Central memory CD8-positive, alpha-beta T cell (primary cell): ENCODE measurements around the gene SPG21.

Experiments used
- ATAC-seq: fragments of 150-1000 bp; cut with Tn5 transposase; replicated peaks from 2 replicates; pipeline ENCODE4 v1.10.0; 2022; ENCODE audit warnings: mild to moderate bottlenecking, moderate FRiP score, moderate number of reproducible peaks; ENCODE audit not compliant: poor library complexity, severe bottlenecking; ENCODE audit errors: extremely low read depth
- DNase-seq, 2 donors: peaks; one replicate each; pipeline ENCODE4 v3.0.0; 2021; ENCODE audit warnings: low spot score in 2 of 2
- H3K27ac Mint-ChIP-seq: one replicate; pipeline ENCODE4 v1.8.0; 2022; ENCODE audit warnings: low read depth, mild to moderate bottlenecking, moderate library complexity, mixed read lengths
- H3K27me3 Mint-ChIP-seq: one replicate; pipeline ENCODE4 v1.8.0; 2022; ENCODE audit warnings: mixed read lengths
- H3K36me3 Mint-ChIP-seq: one replicate; pipeline ENCODE4 v1.8.0; 2022; ENCODE audit warnings: mild to moderate bottlenecking, moderate library complexity, mixed read lengths; ENCODE audit not compliant: insufficient read depth
- H3K4me1 Mint-ChIP-seq: one replicate; pipeline ENCODE4 v1.8.0; 2022; ENCODE audit warnings: mixed read lengths
- H3K4me3 Mint-ChIP-seq: one replicate; pipeline ENCODE4 v1.8.0; 2022; ENCODE audit warnings: mild to moderate bottlenecking, moderate library complexity, mixed read lengths
- H3K9me3 Mint-ChIP-seq: one replicate; pipeline ENCODE4 v1.8.0; 2022; ENCODE audit warnings: mixed read lengths

The SPG21 gene

DNA sequence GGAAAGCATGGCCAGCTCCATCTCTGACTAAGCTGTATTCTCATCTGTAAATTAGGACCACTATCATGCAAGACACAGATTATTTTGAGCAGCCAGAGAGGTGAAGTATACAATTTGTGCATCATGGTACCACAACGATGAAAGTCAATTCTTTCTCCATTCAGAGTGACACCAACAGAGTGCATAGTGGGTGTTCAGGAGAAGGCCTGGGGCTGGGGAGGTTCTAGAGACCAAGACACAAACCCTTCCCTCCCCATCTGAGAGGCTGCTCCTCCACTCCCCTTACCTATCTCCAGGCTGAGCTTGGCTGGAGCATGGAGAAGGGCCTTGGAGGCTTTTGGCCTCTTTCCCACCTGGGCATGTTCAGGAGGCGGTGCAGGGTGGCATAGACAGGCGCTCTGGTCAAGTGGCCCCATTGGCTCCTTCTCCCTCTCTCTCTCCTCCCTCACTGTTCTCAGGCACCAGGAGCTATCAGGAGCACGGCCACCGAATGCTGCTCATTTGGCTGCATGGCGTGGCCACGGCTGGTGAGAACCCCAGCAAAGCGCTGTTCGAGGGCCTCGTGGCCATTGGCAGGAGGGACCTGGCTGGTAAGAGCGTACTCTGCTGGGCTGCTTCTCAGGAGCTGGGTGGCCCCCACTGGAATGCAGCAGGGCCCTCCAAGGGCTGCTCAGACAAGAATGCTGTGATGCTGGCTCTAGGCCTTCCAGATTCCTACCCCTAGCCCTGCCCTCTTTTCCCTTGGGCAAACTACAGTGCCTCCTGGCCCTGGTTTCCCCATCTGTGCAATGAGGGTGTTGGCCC, 40.1 kb downstream of the SPG21 start:
- DNase-seq (no peak), ATAC-seq (no peak)
- H3K9me3 Mint-ChIP-seq, result no peaks in the 10 kb centered on the region
- H3K27ac Mint-ChIP-seq, result no peak overlapping the region
- H3K4me1 Mint-ChIP-seq, result peaks cover 34% of the 10 kb centered on the region
- no peaks in the 10 kb centered on the region for H3K27me3 Mint-ChIP-seq
- H3K36me3 Mint-ChIP-seq, result peaks cover 1% of the 10 kb centered on the region
- no peak overlapping the region for H3K4me3 Mint-ChIP-seq

DNA sequence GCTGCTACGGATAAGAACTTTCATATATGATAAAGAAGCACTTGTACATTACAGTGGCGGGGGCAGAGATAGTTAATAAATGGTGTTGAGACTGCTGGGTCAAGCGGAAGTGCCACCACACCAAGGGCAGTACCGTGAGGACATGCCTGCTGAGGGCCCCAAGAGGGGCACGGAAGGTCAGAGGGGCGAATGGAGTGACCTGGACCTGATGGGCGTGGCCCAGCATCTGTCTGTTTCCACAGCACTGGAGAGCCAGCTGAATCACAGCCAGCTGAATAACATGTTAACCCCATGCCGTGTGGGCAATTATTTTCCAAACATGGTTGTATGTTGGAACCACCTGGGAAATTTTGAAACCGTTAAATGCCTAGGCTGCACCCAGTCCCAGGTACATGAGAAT, 40.8 kb downstream of the SPG21 start:
- no peak overlapping the region for H3K4me3 Mint-ChIP-seq
- no peaks in the 10 kb centered on the region for H3K27me3 Mint-ChIP-seq
- H3K4me1 Mint-ChIP-seq, result peaks cover 27% of the 10 kb centered on the region
- H3K9me3 Mint-ChIP-seq, result no peaks in the 10 kb centered on the region
- no peak for DNase-seq
- no peak overlapping the region for H3K27ac Mint-ChIP-seq
- no peak for ATAC-seq
- H3K36me3 Mint-ChIP-seq, result peaks cover 1% of the 10 kb centered on the region

DNA sequence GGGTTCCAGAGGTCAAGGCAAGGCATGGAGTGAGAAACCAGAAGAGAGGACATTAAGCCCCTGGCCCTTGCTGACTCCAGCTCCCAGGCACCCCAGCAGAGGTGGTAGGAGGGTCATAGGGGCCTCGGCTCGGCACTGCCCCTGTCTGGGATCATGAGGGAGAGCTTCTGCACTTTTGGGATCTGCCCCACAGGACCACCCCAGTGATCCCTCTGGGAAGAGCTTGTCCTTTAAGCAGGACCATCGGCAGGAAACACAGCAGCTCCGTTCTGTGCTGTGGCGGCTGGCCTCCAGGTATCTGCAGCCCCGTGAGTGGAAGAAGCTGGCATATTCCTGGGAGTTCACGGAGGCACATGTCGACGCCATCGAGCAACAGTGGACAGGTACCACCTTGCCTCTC, 42.5 kb downstream of the SPG21 start:
- ATAC-seq (no peak), DNase-seq (no peak)
- Mint-ChIP-seq H3K9me3 (no peaks in the 10 kb centered on the region), H3K4me1 (peaks cover 12% of the 10 kb centered on the region), H3K27ac (peak overlapping the region; percentile 10), H3K36me3 (peaks cover 1% of the 10 kb centered on the region), H3K27me3 (no peaks in the 10 kb centered on the region), H3K4me3 (no peak overlapping the region)

DNA sequence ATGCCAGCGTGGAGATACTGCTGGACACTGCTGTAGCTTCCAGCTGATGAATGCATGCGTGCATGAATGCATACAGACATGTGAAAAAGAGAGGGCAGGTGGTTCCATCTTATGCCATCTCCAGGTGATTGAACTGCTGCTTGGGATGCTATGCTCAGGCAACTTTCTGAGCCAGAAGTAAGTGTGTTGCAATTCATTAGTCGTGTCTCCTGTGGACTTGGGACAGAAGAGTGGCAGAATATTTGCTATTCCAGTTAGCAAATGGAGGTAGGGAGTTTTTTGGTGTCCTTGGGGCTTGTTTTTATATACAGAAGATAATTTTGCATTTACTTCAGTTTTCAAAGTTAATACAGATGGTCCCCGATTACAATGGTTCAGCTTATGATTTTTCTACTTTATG, 44.8 kb downstream of the SPG21 start:
- no peak overlapping the region for H3K4me3 Mint-ChIP-seq
- no peaks in the 10 kb centered on the region for H3K4me1 Mint-ChIP-seq
- H3K27me3 Mint-ChIP-seq, result no peaks in the 10 kb centered on the region
- DNase-seq (no peak), ATAC-seq (no peak)
- no peaks in the 10 kb centered on the region for H3K36me3 Mint-ChIP-seq
- no peak overlapping the region for H3K27ac Mint-ChIP-seq
- H3K9me3 Mint-ChIP-seq, result no peaks in the 10 kb centered on the region

DNA sequence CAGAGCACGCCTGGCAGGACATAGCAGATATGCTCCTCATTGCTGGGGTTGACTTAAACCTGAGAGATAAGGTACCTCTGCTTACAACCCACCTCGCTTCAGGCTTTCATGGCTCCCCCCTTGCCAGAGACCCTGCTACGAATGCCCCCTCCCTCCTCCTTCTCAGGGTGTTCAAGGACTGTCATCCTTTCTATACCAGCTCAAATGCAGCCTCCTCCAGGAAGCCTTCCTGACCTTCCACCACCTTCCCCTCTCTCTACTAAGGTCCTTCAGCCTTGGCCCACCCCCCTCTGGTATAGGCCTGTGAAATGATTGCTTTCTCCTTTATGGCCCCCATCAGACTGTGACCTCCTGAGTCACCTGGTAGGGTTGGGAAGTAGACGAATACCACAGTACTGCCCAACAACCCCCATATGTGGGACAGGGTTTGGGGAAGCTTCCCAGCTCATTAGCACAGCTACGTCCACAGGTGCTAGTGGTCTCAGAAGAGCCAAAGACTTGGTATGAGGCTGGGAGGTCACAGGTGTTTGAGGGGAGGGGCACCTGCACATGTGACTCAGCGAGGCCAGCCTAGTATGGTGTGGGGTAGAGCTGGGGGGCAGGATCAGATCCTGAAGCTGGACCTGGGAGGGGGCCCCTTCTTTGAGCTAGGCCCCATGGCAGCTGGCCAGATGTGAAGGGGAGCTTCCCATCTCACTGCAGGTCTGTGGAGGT, 46.0 kb downstream of the SPG21 start:
- DNase-seq, result no peak
- peak overlapping the region; percentile 33 for H3K27ac Mint-ChIP-seq
- no peaks in the 10 kb centered on the region for H3K9me3 Mint-ChIP-seq

DNA sequence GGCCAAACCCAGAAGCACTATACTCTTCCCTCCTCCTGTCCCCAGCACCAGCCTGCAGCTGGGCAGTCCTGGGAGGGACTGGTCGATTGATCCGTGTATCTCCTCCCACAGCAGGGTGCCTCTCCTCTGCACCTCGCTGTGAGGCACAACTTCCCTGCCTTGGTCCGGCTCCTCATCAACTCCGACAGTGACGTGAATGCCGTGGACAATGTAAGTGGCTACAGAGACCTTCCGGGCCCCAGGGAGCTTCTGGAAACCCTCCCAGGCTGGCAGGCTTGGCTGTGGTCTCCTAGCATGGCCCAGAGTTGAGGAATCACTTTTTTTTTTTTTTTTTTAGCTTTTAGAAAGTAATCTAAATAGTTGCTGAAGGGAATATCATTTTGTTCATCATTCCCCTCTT, 47.4 kb downstream of the SPG21 start:
- DNase-seq, result no peak
- Mint-ChIP-seq H3K9me3 (no peaks in the 10 kb centered on the region), H3K27me3 (no peaks in the 10 kb centered on the region), H3K4me1 (no peaks in the 10 kb centered on the region), H3K36me3 (no peaks in the 10 kb centered on the region), H3K27ac (no peak overlapping the region), H3K4me3 (no peak overlapping the region)
- no peak for ATAC-seq

More for the DNA sequence above, 46.0 kb downstream of the SPG21 start:
- no peak overlapping the region for H3K4me3 Mint-ChIP-seq
- no peak for ATAC-seq
- H3K36me3 Mint-ChIP-seq, result no peaks in the 10 kb centered on the region
- no peaks in the 10 kb centered on the region for H3K27me3 Mint-ChIP-seq
- H3K4me1 Mint-ChIP-seq, result no peaks in the 10 kb centered on the region

DNA sequence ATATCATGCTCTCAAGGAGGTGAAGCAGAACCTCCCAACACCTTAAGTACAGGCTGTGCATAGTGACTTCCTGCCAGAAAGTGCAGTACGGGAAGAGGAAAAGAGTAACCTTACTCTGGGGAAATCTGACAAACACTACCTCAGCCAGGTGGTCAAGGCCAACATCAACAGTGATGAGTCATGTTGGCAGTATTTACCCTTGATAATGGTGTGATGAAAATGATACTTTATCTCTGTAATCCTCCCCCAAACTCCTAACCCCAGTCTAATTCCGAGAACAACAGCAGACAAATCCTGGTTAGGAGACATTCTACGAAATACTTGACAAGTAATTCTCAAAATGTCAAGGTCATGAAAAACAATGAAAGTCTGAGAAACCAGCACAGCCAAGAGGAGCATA, 51.5 kb downstream of the SPG21 start:
- Mint-ChIP-seq H3K36me3 (no peaks in the 10 kb centered on the region), H3K4me3 (no peak overlapping the region), H3K4me1 (no peaks in the 10 kb centered on the region), H3K27me3 (no peaks in the 10 kb centered on the region), H3K27ac (no peak overlapping the region), H3K9me3 (no peaks in the 10 kb centered on the region)
- no peak for ATAC-seq
- DNase-seq, result no peak

DNA sequence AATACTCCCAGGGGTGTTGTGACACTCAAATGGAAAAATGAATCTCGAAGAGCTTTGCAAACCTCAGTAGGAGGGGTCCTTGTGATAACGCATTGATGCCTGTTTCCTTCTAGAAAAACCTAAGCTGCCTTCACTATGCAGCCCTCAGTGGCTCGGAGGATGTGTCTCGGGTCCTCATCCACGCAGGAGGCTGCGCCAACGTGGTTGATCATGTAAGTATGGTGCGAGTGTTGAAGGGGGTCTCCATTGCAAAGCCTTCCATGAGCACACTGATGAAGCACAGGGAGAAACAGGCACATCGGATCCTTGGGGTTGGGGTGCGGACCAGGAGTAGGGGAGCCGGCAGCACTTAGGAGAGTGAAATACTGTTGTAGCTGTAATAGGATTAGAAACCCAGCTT, 55.7 kb downstream of the SPG21 start:
- Mint-ChIP-seq H3K36me3 (peaks cover 5% of the 10 kb centered on the region), H3K4me3 (no peak overlapping the region), H3K9me3 (no peaks in the 10 kb centered on the region), H3K4me1 (no peaks in the 10 kb centered on the region), H3K27ac (no peak overlapping the region), H3K27me3 (no peaks in the 10 kb centered on the region)
- DNase-seq (no peak), ATAC-seq (no peak)

DNA sequence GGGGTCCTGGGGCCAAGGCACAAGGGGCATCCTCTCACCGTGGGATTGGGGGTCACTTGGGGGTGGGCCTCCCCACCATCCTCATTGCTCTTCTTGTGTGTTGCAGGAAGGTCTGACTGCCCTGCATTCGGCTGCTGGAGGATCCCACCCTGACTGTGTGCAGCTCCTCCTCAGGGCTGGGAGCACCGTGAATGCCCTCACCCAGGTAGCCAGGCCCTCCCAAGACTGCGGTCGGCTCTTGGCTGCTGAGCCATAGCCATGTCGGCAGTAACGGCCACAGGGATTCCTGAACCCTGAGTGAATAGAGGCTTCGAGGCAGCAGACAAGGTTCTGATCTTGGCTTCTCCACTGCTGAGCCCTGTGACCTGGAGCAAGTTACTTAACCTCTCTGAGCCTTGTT, 58.3 kb downstream of the SPG21 start:
- no peak for ATAC-seq
- no peak overlapping the region for H3K27ac Mint-ChIP-seq
- no peak for DNase-seq
- H3K27me3 Mint-ChIP-seq, result no peaks in the 10 kb centered on the region
- no peaks in the 10 kb centered on the region for H3K9me3 Mint-ChIP-seq
- H3K36me3 Mint-ChIP-seq, result peaks cover 5% of the 10 kb centered on the region
- no peak overlapping the region for H3K4me3 Mint-ChIP-seq
- no peaks in the 10 kb centered on the region for H3K4me1 Mint-ChIP-seq

DNA sequence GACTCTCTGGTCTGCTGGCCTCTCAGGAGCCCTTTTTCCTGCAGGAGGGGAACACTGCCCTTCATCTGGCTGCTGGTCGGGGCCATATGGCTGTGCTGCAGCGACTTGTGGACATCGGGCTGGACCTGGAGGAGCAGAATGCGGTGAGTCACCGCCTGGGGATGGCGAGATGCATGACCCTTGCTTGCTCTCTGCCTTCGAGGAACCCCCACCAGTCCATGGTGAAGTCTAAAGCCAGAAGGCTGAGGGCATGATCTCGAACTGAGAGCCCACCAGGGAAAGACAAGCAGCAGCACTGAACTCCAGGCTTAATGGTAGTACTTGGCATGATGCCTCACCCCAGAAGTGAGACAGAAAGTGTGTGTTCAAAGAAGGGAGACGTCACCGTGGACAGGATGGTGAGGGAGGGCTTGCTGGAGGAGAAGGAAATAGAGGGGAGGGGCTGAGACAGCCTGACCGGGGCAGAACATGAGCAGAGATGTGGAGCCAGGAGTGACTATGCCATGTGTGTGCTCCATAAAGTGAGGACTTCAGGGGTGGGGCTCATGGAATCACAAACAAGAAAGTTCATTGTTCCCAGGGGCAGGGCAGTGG, 58.8 kb downstream of the SPG21 start:
- ATAC-seq, result no peak
- Mint-ChIP-seq H3K9me3 (no peaks in the 10 kb centered on the region), H3K4me3 (no peak overlapping the region), H3K27ac (no peak overlapping the region), H3K4me1 (no peaks in the 10 kb centered on the region), H3K36me3 (peaks cover 5% of the 10 kb centered on the region), H3K27me3 (no peaks in the 10 kb centered on the region)
- no peak for DNase-seq

DNA sequence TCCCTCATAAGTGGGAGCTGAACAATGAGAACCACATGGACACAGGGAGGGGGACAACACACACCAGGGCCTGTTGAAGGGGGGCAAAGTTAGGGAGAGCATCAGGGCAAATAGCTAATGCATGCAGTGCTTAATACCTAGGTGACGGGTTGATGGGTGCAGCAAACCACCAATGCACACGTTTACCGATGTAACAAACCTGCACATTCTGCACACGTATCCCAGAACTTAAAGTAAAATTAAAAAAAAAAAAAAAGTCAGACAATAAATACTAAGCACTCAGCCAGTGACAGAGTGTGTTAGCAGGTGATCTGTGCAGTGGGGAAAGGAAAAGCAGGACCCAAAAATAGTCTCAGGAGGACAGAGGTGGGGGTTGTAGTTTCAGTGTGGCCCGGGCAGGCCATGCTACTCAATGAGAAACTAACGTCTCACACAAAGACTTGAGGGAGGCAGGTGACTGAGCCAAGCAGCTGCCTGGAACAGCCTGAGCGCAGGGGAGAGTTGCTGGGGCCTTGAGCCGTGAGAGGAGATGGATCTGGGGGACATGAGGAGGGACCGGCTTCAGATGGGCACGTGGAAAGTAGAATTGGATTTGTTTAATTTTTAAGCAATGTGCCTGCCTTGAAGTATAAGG, 59.6 kb downstream of the SPG21 start:
- Mint-ChIP-seq H3K9me3 (no peaks in the 10 kb centered on the region), H3K36me3 (peaks cover 5% of the 10 kb centered on the region), H3K4me3 (no peak overlapping the region), H3K27me3 (no peaks in the 10 kb centered on the region), H3K4me1 (no peaks in the 10 kb centered on the region), H3K27ac (no peak overlapping the region)
- ATAC-seq, result no peak
- no peak for DNase-seq

DNA sequence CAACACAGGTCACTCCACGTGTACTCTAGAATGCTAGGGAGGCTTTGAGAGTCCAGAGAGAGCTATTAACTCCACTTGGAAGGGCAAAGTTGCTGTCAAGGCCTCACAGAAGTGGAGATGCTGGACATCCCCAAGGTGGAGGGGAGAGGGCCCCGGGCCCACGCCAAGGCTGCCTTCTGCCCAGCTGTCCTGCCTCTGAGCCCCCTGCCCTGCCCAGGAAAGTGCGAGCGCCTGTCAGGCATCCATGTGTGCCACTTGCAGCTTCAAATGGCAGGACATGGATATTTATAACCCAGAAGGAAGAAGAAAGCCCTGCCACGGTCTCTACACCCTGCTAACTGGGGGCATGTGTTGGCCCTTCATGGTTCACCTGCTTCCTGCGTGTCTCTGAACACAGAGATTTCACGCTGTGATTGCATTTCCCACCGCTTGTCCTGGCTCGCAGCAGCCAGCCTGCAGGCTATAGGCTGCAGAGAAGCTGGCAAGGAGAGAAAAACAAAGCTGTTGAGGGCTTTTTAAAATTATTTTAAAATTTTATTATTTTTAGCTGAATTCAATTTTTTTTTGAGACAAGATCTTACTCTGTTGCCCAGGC, 61.0 kb downstream of the SPG21 start:
- Mint-ChIP-seq H3K9me3 (no peaks in the 10 kb centered on the region), H3K27me3 (no peaks in the 10 kb centered on the region), H3K4me1 (no peaks in the 10 kb centered on the region), H3K36me3 (peaks cover 5% of the 10 kb centered on the region), H3K4me3 (no peak overlapping the region), H3K27ac (no peak overlapping the region)
- ATAC-seq, result no peak
- DNase-seq, result no peak
